Adrenal gland (tissue), 12 donors: ENCODE data around the gene ASPM. TPM values are rescaled to one million over a fixed set of nuclear protein-coding genes. Genes with fewer than 3 reads are reported as not detected.

ENCODE experiments used
- DNase-seq, 7 donors: peaks; one replicate each; pipeline ENCODE4 v3.0.0-alpha.2; 2019 to 2020
- H3K27ac ChIP-seq, 5 donors: fragments of 200-600 bp; sonication (generic) in 4 of 5; 1 replicate in 3 of 5; 2 replicates in 2 of 5; pipeline versions ENCODE4 v1.5.1 to v1.8.0; 2016 to 2020; ENCODE audit warnings: mild to moderate bottlenecking in 1 of 5
- H3K27me3 ChIP-seq: fragments of 200-600 bp; 2 replicates; pipeline ENCODE4 v1.8.0; 2021
- H3K36me3 ChIP-seq, 2 donors: fragments of 200-600 bp; replicated peaks in 1 of 2; 1 replicate in 1 of 2; 2 replicates in 1 of 2; pipeline versions ENCODE4 v1.5.1 to v1.8.0; 2018 to 2022
- H3K4me1 ChIP-seq, 2 donors: fragments of 200-600 bp; replicated peaks in 1 of 2; 1 replicate in 1 of 2; 2 replicates in 1 of 2; pipeline versions ENCODE4 v1.5.1 to v1.8.0; 2018 to 2021
- H3K4me3 ChIP-seq, 4 donors: fragments of 200-600 bp; sonication (generic) in 3 of 4; one replicate each; pipeline ENCODE4 v1.5.1; 2016 to 2018
- H3K9me3 ChIP-seq, 3 donors: fragments of 200-600 bp; sonication (generic) in 1 of 3; replicated peaks in 1 of 3; 1 replicate in 2 of 3; 2 replicates in 1 of 3; pipeline versions ENCODE4 v1.5.1 to v1.8.0; 2016 to 2021
- POLR2A ChIP-seq, 2 donors: fragments of 450-650 bp; IDR thresholded peaks; one replicate each; pipeline ENCODE4 v1.6.1; 2017; ENCODE audit warnings: antibody characterized with exemption in 2 of 2, mild to moderate bottlenecking in 2 of 2, moderate library complexity in 1 of 2
- WGBS, 4 donors: extraction: QIAGEN DNeasy Blood & Tissue Kit in 2 of 4; methylation state at CpG; one replicate each; pipeline versions ENCODE4 v1.1.5 to v1.1.7; 2013 to 2017; 5-methylcytosine and 5-hydroxymethylcytosine counted together
- intact Hi-C, 2 donors: fragments of 100-400 bp; cut with DNase I; formaldehyde crosslinking; loops; one replicate each; pipeline versions ENCODE4 v1.14.1 to v1.15.0; 2022 to 2023
- polyA plus RNA-seq, 3 donors: library from polyadenylated mRNA; stranded (reverse); fragments of 200-250 nt in 2 of 3; fragments of 350-450 nt in 1 of 3; fragmentation: Illumina TruSeq in 1 of 3; extraction: RNeasy Lipid Tissue Mini Kit (QIAGEN cat#74804) in 1 of 3; gene quantifications; one replicate each; pipeline ENCODE4 v1.2.3, GENCODE V29; 2013 to 2014
- total RNA-seq, 9 donors: library from RNA; depleted of rRNA in 4 of 9; stranded (reverse); fragments of >200 nt in 4 of 9; fragments of 120-200 nt in 1 of 9; fragmentation: NEBNext Ultra II Directional in 1 of 9; extraction: Animal tissue kit (Norgen Biotek cat#: 25700) in 1 of 9; gene quantifications; one replicate each; pipeline versions ENCODE4 v1.1.0 to v1.2.4, GENCODE V29; 2013 to 2023
- TF ChIP-seq, protein P1 (sequence below), 6 experiments: fragments of 450-650 bp in 4 of 6; fragments of 200-600 bp in 2 of 6; sonication (generic) in 1 of 6; IDR thresholded peaks; 1 replicate in 5 of 6; 2 replicates in 1 of 6; pipeline versions ENCODE4 v1.5.1 to v1.8.0; 2016 to 2021; ENCODE audit warnings: antibody characterized with exemption in 6 of 6, mild to moderate bottlenecking in 2 of 6, moderate library complexity in 1 of 6
- donor health status: healthy with polysubstance abuse.
- donor health status: Bipolar disorder and iron deficiency.
- donor health status: DM: yes; HTN: yes; CAD: no.
- donor health status: DM: no; HTN: no; CAD: no.
- donor health status: DM: no; HTN: no; CAD: no.
- donor health status: DM: yes; HTN: yes; CAD: no.

The ASPM gene
- total and polyA plus RNA-seq, 12 donors = 0.08 to 14.5 (median 0.81) TPM

DNA sequence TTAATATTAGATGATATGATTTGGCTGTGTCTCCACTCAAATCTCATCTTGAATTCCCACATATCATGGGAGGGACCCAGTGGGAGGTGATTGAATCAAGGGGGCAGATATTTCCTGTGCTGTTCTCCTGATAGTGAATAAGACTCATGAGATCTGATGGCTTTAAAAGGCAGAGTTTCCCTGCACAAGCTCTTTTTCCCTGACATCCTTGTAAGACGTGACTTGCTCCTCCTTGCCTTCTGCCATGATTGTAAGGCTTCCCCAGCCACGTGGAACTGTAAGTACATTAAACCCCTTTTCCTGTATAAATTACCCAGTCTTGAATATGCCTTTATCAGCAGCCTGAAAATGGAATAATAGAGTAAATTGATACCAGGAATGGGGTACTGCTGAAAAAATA is 66.1 kb downstream of the ASPM start:
- TF ChIP-seq, protein P1, sequence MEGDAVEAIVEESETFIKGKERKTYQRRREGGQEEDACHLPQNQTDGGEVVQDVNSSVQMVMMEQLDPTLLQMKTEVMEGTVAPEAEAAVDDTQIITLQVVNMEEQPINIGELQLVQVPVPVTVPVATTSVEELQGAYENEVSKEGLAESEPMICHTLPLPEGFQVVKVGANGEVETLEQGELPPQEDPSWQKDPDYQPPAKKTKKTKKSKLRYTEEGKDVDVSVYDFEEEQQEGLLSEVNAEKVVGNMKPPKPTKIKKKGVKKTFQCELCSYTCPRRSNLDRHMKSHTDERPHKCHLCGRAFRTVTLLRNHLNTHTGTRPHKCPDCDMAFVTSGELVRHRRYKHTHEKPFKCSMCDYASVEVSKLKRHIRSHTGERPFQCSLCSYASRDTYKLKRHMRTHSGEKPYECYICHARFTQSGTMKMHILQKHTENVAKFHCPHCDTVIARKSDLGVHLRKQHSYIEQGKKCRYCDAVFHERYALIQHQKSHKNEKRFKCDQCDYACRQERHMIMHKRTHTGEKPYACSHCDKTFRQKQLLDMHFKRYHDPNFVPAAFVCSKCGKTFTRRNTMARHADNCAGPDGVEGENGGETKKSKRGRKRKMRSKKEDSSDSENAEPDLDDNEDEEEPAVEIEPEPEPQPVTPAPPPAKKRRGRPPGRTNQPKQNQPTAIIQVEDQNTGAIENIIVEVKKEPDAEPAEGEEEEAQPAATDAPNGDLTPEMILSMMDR (IDR thresholded peaks at IDR 0.05) = no peak
- no peak for TF ChIP-seq POLR2A (IDR thresholded peaks at IDR 0.05)
- H3K27me3 ChIP-seq = no peaks in the 10 kb centered on the region
- H3K9me3 ChIP-seq = no peaks in the 10 kb centered on the region
- no peak overlapping the region for H3K27ac ChIP-seq
- DNase-seq = no peak
- no peaks in the 10 kb centered on the region for H3K36me3 ChIP-seq
- no peaks in the 10 kb centered on the region for H3K4me1 ChIP-seq
- intact Hi-C loops = no loop called here
- 85 to 93% (median 91%) methylated on average over 2 of the region's 2 CpGs for WGBS, 4 donors
- no peak overlapping the region for H3K4me3 ChIP-seq

DNA sequence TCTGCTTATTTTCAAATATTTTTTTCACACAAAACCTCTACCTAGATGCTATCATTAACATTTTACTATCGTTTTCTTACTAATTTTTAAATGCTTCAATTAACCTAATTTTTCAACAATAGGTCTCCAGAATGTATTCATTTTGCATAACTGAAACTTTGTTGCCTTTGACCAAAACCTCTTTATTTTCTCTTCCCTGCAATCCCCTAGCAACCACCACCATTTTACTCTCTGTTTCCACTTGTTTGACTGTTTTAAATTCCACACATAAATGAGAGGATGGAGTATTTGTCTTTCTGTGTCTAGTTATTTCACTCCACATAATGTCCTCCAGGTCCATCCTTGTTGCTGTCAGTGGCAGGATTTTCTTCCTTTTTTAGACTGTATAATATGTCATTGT is 69.9 kb downstream of the ASPM start:
- no peaks in the 10 kb centered on the region for H3K4me1 ChIP-seq
- 59 to 74% (median 62%) methylated on average over 1 of the region's 1 CpG for WGBS, 4 donors
- no peaks in the 10 kb centered on the region for H3K9me3 ChIP-seq
- no peak for DNase-seq
- H3K36me3 ChIP-seq = no peaks in the 10 kb centered on the region
- intact Hi-C loops = no loop called here
- no peak overlapping the region for H3K4me3 ChIP-seq
- no peaks in the 10 kb centered on the region for H3K27me3 ChIP-seq
- no peak overlapping the region for H3K27ac ChIP-seq
- TF ChIP-seq, protein P1 (IDR thresholded peaks at IDR 0.05) = no peak
- TF ChIP-seq POLR2A (IDR thresholded peaks at IDR 0.05) = no peak

DNA sequence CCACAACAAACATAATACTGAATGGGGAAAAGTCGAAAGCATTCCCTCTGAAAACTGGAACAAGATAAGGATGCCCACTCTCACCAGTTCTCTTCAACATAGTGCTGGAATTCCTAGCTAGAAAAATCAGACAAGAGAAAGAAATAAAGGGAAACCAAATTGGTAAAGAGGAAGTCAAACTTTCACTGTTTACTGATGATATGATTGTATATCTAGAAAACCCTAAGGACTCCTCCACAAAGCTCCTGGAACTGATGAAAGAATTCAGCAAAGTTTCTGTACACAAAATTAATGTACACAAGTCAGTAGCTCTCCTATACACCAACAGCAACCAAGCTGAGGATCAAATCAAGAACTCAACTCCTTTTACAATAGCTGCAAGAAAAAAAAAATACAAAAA is 72.5 kb downstream of the ASPM start:
- intact Hi-C loops = no loop called here
- DNase-seq = no peak
- 66 to 83% (median 72%) methylated on average over 1 of the region's 1 CpG for WGBS, 4 donors
- Histone ChIP-seq H3K4me1 (no peaks in the 10 kb centered on the region), H3K4me3 (no peak overlapping the region), H3K36me3 (no peaks in the 10 kb centered on the region), H3K9me3 (no peaks in the 10 kb centered on the region), H3K27me3 (no peaks in the 10 kb centered on the region), H3K27ac (no peak overlapping the region)
- TF ChIP-seq POLR2A (IDR thresholded peaks at IDR 0.05) = no peak
- TF ChIP-seq, protein P1 (IDR thresholded peaks at IDR 0.05) = no peak

DNA sequence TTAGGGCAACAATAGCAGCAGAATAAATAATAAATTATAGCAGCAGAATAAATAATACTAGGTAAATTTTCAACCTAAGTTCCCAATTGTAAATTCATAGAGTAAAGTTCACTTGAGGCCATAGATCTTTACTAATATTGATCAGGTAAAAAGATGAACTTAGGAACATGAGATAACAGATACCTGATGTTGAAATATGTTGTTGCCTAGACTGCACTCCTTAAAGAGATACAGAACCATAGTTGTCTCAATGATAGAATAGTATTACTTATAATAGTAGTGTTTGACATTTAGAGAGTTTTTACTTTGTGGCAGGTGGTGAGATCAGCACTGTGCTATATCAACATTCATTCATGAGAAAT is 79.0 kb downstream of the ASPM start:
- TF ChIP-seq, protein P1 (IDR thresholded peaks at IDR 0.05) = no peak
- no peaks in the 10 kb centered on the region for H3K4me1 ChIP-seq
- H3K27me3 ChIP-seq = no peaks in the 10 kb centered on the region
- no peaks in the 10 kb centered on the region for H3K36me3 ChIP-seq
- intact Hi-C loops = no loop called here
- no peak for DNase-seq
- no peak overlapping the region for H3K27ac ChIP-seq
- no peaks in the 10 kb centered on the region for H3K9me3 ChIP-seq
- no peak overlapping the region for H3K4me3 ChIP-seq
